DND-41 (cell line): ENCODE results near the gene OR52D1.

Source experiments
- CTCF ChIP-seq: IDR thresholded peaks from 2 replicates; pipeline ENCODE4 v1.5.1; 2012; ENCODE audit warnings: borderline replicate concordance, low read length, moderate library complexity, mild to moderate bottlenecking; ENCODE audit not compliant: poor library complexity, severe bottlenecking; ENCODE audit errors: extremely low read depth
- EZH2 ChIP-seq: IDR thresholded peaks from 3 replicates; pipeline ENCODE4 v1.6.1; 2012; ENCODE audit warnings: borderline replicate concordance, low read depth, mild to moderate bottlenecking, moderate library complexity, low read length, inconsistent platforms; ENCODE audit not compliant: severe bottlenecking

GRCh38 chr11:5521540-5521939 is 33.1 kb downstream of the OR52D1 start:
- TF ChIP-seq CTCF: no peak
- no peak for TF ChIP-seq EZH2
